WTC11 (cell line): ENCODE results near the gene LLGL1. TPM values are rescaled to one million over a fixed set of nuclear protein-coding genes. Genes with fewer than 3 reads are reported as not detected.

ENCODE experiments used
- ATAC-seq: fragments of 200-7000 bp; cut with Tn5 transposase; 2 replicates; pipeline ENCODE4 v1.10.0; 2021; ENCODE audit warnings: mild to moderate bottlenecking, moderate library complexity
- CTCF ChIA-PET: fragments of 300-600 bp; sonication (Branson Sonifier 250); formaldehyde crosslinking; loops from one replicate; lab custom pipeline; 2021; ENCODE audit warnings: antibody characterized with exemption; lab: Charles Lee
- POLR2A ChIA-PET: fragments of 350-600 bp; sonication (Branson Sonifier 250); formaldehyde crosslinking; loops from one replicate; lab custom pipeline; 2021; ENCODE audit warnings: antibody characterized with exemption; lab: Charles Lee
- DNase-seq: peaks from one replicate; pipeline ENCODE4 v3.0.0; 2021; ENCODE audit warnings: low spot score
- H3K27ac Mint-ChIP-seq: 2 replicates; pipeline ENCODE4 v1.8.0; 2021; ENCODE audit warnings: mixed read lengths
- H3K27me3 Mint-ChIP-seq: 2 replicates; pipeline ENCODE4 v1.8.0; 2021; ENCODE audit warnings: low read depth, mild to moderate bottlenecking, moderate library complexity, mixed read lengths
- H3K36me3 Mint-ChIP-seq: 2 replicates; pipeline ENCODE4 v1.8.0; 2021; ENCODE audit warnings: mixed read lengths
- H3K4me1 Mint-ChIP-seq: 2 replicates; pipeline ENCODE4 v1.8.0; 2022; ENCODE audit warnings: mixed read lengths
- H3K4me3 Mint-ChIP-seq: 2 replicates; pipeline ENCODE4 v1.8.0; 2021; ENCODE audit warnings: mild to moderate bottlenecking, moderate library complexity, mixed read lengths
- H3K9me3 Mint-ChIP-seq: 2 replicates; pipeline ENCODE4 v1.8.0; 2021; ENCODE audit warnings: mixed read lengths
- ATF1 ChIP-seq: sonication (generic); formaldehyde crosslinking; IDR thresholded peaks from 2 replicates; pipeline ENCODE4 v1.8.1; 2023; ENCODE audit warnings: mild to moderate bottlenecking, moderate library complexity, missing genetic modification reagents
- FOXJ3 ChIP-seq: sonication (generic); formaldehyde crosslinking; IDR thresholded peaks from 2 replicates; pipeline ENCODE4 v1.9.0; 2021; ENCODE audit warnings: missing genetic modification reagents, mild to moderate bottlenecking, borderline replicate concordance
- FOXK1 ChIP-seq: sonication (generic); formaldehyde crosslinking; IDR thresholded peaks from 2 replicates; pipeline ENCODE4 v1.8.0; 2022; ENCODE audit warnings: mild to moderate bottlenecking, moderate library complexity, missing genetic modification reagents
- GRHL2 ChIP-seq: fragments of 250-450 bp; sonication (Bioruptor Pico); IDR thresholded peaks from 2 replicates; pipeline ENCODE4 v1.8.0; 2022; ENCODE audit warnings: mild to moderate bottlenecking, moderate library complexity; ENCODE audit not compliant: insufficient replicate concordance, severe bottlenecking
- JAZF1 ChIP-seq: fragments of 250-450 bp; sonication (Bioruptor Pico); IDR thresholded peaks from 2 replicates; pipeline ENCODE4 v1.9.0; 2021; ENCODE audit warnings: moderate library complexity, mild to moderate bottlenecking, inconsistent platforms
- MXD4 ChIP-seq: fragments of 250-450 bp; sonication (Bioruptor Pico); IDR thresholded peaks from 2 replicates; pipeline ENCODE4 v1.8.0; 2021; ENCODE audit warnings: mild to moderate bottlenecking, moderate library complexity, borderline replicate concordance
- NFATC4 ChIP-seq: fragments of 250-450 bp; sonication (Bioruptor Pico); IDR thresholded peaks from 2 replicates; pipeline ENCODE4 v1.9.0; 2021; ENCODE audit warnings: mild to moderate bottlenecking
- NFYB ChIP-seq: sonication (generic); formaldehyde crosslinking; conservative IDR thresholded peaks from 2 replicates; pipeline ENCODE4 v1.8.0; 2022; ENCODE audit warnings: low read depth, missing genetic modification reagents
- RORB ChIP-seq: fragments of 250-450 bp; sonication (Bioruptor Pico); IDR thresholded peaks from 2 replicates; pipeline ENCODE4 v1.9.0; 2021; ENCODE audit warnings: mild to moderate bottlenecking
- SMAD3 ChIP-seq: sonication (generic); formaldehyde crosslinking; IDR thresholded peaks from 2 replicates; pipeline ENCODE4 v1.8.0; 2022; ENCODE audit warnings: missing genetic modification reagents, mild to moderate bottlenecking, borderline replicate concordance
- SOX15 ChIP-seq: fragments of 250-450 bp; sonication (Bioruptor Pico); IDR thresholded peaks from 2 replicates; pipeline ENCODE4 v1.9.0; 2021; ENCODE audit warnings: mild to moderate bottlenecking
- TEAD4 ChIP-seq: sonication (generic); formaldehyde crosslinking; IDR thresholded peaks from 2 replicates; pipeline ENCODE4 v1.8.0; 2022; ENCODE audit warnings: mild to moderate bottlenecking, missing genetic modification reagents
- ZNF219 ChIP-seq: sonication (generic); formaldehyde crosslinking; IDR thresholded peaks from 2 replicates; pipeline ENCODE4 v1.8.0; 2023; ENCODE audit warnings: missing genetic modification reagents, mild to moderate bottlenecking, borderline replicate concordance
- ZNF263 ChIP-seq: sonication (generic); formaldehyde crosslinking; IDR thresholded peaks from 2 replicates; pipeline ENCODE4 v1.8.1; 2022; ENCODE audit warnings: low read depth, mild to moderate bottlenecking, moderate library complexity, missing genetic modification reagents
- ZNF396 ChIP-seq: fragments of 250-450 bp; sonication (Bioruptor Pico); IDR thresholded peaks from 2 replicates; pipeline ENCODE4 v1.8.0; 2021; ENCODE audit warnings: mild to moderate bottlenecking, moderate library complexity, borderline replicate concordance
- ZNF671 ChIP-seq: fragments of 250-450 bp; sonication (Bioruptor Pico); IDR thresholded peaks from 2 replicates; pipeline ENCODE4 v1.8.0; 2021; ENCODE audit warnings: mild to moderate bottlenecking
- total RNA-seq: library from RNA; stranded (reverse); gene quantifications from 3 replicates; pipeline ENCODE4 v1.2.3, GENCODE V29; 2021
- TF ChIP-seq, protein P1 (sequence below): fragments of 250-450 bp; sonication (Bioruptor Pico); conservative IDR thresholded peaks from 2 replicates; pipeline ENCODE4 v1.9.0; 2021; ENCODE audit warnings: mild to moderate bottlenecking
- TF ChIP-seq, protein P2 (sequence below): fragments of 250-450 bp; sonication (Bioruptor Pico); IDR thresholded peaks from 2 replicates; pipeline ENCODE4 v1.9.0; 2021; ENCODE audit warnings: mild to moderate bottlenecking, borderline replicate concordance
- TF ChIP-seq, protein P3 (sequence below): fragments of 250-450 bp; sonication (Bioruptor Pico); IDR thresholded peaks from 2 replicates; pipeline ENCODE4 v1.9.0; 2021; ENCODE audit warnings: mild to moderate bottlenecking
- TF ChIP-seq, protein P4 (sequence below): fragments of 250-450 bp; sonication (Bioruptor Pico); IDR thresholded peaks from 2 replicates; pipeline ENCODE4 v1.8.0; 2021; ENCODE audit warnings: mild to moderate bottlenecking
- TF ChIP-seq, protein P5 (sequence below): fragments of 250-450 bp; sonication (Bioruptor Pico); IDR thresholded peaks from 2 replicates; pipeline ENCODE4 v1.9.0; 2021; ENCODE audit warnings: moderate library complexity, mild to moderate bottlenecking, inconsistent platforms, borderline replicate concordance
- TF ChIP-seq, protein P6 (sequence below): sonication (generic); formaldehyde crosslinking; IDR thresholded peaks from 2 replicates; pipeline ENCODE4 v1.8.1; 2022; ENCODE audit warnings: mild to moderate bottlenecking, moderate library complexity, missing genetic modification reagents

The LLGL1 gene
- total RNA-seq, 1 experiment from 2014 or later = 87.8 TPM

- TF ChIP-seq, protein P1, sequence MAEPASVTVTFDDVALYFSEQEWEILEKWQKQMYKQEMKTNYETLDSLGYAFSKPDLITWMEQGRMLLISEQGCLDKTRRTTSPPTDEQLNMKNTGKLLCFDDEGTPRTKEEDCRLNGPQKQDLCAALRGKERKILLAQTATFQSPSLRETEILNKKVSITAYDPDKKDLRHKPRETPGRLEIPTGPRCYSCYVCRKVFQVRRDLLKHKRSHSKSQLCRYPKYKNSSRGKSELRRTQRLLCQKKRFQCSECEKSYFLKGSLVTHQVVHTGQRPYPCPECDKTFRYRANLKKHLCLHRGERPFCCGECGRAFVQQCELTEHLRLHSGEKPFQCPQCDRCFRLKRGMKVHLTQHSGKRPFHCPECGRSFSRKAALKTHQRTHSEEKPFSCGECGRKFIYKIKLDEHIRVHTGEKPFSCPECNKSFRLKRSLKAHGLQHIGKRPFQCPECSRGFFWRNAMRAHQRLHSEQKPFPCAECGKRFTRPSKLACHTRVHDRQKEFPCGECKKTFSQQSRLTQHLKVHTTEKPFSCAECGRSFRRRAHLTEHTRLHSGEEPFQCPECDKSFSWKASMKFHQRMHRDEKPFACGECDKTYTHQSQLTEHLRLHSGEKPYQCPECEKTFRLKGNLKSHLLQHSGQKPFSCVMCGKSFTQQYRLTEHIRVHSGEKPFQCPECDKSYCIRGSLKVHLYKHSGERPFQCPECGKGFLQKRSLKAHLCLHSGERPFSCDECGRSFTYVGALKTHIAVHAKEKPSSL = no peak
- TF ChIP-seq ATF1 = no peak
- TF ChIP-seq NFATC4 = no peak
- no peak for TF ChIP-seq RORB (CRISPR knock-in tag)
- no peak for TF ChIP-seq SMAD3 (CRISPR knock-in tag)
- TF ChIP-seq ZNF671 (CRISPR knock-in tag) = no peak
- TF ChIP-seq, protein P2, sequence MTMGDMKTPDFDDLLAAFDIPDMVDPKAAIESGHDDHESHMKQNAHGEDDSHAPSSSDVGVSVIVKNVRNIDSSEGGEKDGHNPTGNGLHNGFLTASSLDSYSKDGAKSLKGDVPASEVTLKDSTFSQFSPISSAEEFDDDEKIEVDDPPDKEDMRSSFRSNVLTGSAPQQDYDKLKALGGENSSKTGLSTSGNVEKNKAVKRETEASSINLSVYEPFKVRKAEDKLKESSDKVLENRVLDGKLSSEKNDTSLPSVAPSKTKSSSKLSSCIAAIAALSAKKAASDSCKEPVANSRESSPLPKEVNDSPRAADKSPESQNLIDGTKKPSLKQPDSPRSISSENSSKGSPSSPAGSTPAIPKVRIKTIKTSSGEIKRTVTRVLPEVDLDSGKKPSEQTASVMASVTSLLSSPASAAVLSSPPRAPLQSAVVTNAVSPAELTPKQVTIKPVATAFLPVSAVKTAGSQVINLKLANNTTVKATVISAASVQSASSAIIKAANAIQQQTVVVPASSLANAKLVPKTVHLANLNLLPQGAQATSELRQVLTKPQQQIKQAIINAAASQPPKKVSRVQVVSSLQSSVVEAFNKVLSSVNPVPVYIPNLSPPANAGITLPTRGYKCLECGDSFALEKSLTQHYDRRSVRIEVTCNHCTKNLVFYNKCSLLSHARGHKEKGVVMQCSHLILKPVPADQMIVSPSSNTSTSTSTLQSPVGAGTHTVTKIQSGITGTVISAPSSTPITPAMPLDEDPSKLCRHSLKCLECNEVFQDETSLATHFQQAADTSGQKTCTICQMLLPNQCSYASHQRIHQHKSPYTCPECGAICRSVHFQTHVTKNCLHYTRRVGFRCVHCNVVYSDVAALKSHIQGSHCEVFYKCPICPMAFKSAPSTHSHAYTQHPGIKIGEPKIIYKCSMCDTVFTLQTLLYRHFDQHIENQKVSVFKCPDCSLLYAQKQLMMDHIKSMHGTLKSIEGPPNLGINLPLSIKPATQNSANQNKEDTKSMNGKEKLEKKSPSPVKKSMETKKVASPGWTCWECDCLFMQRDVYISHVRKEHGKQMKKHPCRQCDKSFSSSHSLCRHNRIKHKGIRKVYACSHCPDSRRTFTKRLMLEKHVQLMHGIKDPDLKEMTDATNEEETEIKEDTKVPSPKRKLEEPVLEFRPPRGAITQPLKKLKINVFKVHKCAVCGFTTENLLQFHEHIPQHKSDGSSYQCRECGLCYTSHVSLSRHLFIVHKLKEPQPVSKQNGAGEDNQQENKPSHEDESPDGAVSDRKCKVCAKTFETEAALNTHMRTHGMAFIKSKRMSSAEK (CRISPR knock-in tag) = no peak
- TF ChIP-seq FOXJ3 (CRISPR knock-in tag) = no peak
- TF ChIP-seq, protein P3, sequence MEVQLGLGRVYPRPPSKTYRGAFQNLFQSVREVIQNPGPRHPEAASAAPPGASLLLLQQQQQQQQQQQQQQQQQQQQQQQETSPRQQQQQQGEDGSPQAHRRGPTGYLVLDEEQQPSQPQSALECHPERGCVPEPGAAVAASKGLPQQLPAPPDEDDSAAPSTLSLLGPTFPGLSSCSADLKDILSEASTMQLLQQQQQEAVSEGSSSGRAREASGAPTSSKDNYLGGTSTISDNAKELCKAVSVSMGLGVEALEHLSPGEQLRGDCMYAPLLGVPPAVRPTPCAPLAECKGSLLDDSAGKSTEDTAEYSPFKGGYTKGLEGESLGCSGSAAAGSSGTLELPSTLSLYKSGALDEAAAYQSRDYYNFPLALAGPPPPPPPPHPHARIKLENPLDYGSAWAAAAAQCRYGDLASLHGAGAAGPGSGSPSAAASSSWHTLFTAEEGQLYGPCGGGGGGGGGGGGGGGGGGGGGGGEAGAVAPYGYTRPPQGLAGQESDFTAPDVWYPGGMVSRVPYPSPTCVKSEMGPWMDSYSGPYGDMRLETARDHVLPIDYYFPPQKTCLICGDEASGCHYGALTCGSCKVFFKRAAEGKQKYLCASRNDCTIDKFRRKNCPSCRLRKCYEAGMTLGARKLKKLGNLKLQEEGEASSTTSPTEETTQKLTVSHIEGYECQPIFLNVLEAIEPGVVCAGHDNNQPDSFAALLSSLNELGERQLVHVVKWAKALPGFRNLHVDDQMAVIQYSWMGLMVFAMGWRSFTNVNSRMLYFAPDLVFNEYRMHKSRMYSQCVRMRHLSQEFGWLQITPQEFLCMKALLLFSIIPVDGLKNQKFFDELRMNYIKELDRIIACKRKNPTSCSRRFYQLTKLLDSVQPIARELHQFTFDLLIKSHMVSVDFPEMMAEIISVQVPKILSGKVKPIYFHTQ (CRISPR knock-in tag) = no peak
- TF ChIP-seq MXD4 = no peak
- TF ChIP-seq GRHL2 = no peak
- TF ChIP-seq, protein P4, sequence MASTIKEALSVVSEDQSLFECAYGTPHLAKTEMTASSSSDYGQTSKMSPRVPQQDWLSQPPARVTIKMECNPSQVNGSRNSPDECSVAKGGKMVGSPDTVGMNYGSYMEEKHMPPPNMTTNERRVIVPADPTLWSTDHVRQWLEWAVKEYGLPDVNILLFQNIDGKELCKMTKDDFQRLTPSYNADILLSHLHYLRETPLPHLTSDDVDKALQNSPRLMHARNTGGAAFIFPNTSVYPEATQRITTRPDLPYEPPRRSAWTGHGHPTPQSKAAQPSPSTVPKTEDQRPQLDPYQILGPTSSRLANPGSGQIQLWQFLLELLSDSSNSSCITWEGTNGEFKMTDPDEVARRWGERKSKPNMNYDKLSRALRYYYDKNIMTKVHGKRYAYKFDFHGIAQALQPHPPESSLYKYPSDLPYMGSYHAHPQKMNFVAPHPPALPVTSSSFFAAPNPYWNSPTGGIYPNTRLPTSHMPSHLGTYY (CRISPR knock-in tag) = no peak
These were observed 36.7 kb downstream of the LLGL1 start (continued) for GRCh38 chr17:18262111-18262510.

- Mint-ChIP-seq H3K27ac (no peak overlapping the region), H3K36me3 (peaks cover 7% of the 10 kb centered on the region; the same call in 1 of the 2 replicates), H3K4me1 (peaks cover 17% of the 10 kb centered on the region), H3K27me3 (no peaks in the 10 kb centered on the region), H3K4me3 (no peak overlapping the region), H3K9me3 (no peaks in the 10 kb centered on the region)
- ATAC-seq = no peak
- CTCF ChIA-PET = interaction anchor here (1.3 kb wide), 1 partner anchor 58 kb away, joined by 4 read pairs; no protein-coding TSS in a partner anchor
- POLR2A ChIA-PET = no interaction called here
- no peak for DNase-seq
- TF ChIP-seq FOXK1 (CRISPR knock-in tag) = no peak
- TF ChIP-seq ZNF263 (CRISPR knock-in tag) = no peak
- TF ChIP-seq, protein P3 (CRISPR knock-in tag) = no peak
- no peak for TF ChIP-seq ZNF396 (CRISPR knock-in tag)
- TF ChIP-seq JAZF1 (CRISPR knock-in tag) = no peak
- TF ChIP-seq ZNF671 (CRISPR knock-in tag) = no peak
- no peak for TF ChIP-seq FOXJ3 (CRISPR knock-in tag)
- no peak for TF ChIP-seq SOX15 (CRISPR knock-in tag)
- TF ChIP-seq NFYB (CRISPR knock-in tag) = no peak
- no peak for TF ChIP-seq ZNF219 (CRISPR knock-in tag)
- TF ChIP-seq, protein P5, sequence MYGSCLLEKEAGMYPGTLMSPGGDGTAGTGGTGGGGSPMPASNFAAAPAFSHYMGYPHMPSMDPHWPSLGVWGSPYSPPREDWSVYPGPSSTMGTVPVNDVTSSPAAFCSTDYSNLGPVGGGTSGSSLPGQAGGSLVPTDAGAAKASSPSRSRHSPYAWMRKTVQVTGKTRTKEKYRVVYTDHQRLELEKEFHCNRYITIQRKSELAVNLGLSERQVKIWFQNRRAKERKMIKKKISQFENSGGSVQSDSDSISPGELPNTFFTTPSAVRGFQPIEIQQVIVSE (CRISPR knock-in tag) = no peak
- TF ChIP-seq, protein P6, sequence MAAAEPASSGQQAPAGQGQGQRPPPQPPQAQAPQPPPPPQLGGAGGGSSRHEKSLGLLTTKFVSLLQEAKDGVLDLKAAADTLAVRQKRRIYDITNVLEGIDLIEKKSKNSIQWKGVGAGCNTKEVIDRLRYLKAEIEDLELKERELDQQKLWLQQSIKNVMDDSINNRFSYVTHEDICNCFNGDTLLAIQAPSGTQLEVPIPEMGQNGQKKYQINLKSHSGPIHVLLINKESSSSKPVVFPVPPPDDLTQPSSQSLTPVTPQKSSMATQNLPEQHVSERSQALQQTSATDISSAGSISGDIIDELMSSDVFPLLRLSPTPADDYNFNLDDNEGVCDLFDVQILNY = no peak
- no peak for TF ChIP-seq TEAD4 (CRISPR knock-in tag)
- no peak for TF ChIP-seq RORB (CRISPR knock-in tag)
These were observed 37.2 kb downstream of the LLGL1 start for GRCh38 chr17:18262641-18263040.
